A673 (cell line): ENCODE results near the gene PPM1K.

ENCODE experiments used
- CTCF ChIP-seq: fragments of 300-800, 200-600 bp; sonication (generic); conservative IDR thresholded peaks from 2 replicates; pipeline ENCODE4 v1.5.1; 2017; ENCODE audit warnings: low read depth, mild to moderate bottlenecking, antibody characterized with exemption, low read length, moderate library complexity, mixed read lengths
- EZH2 ChIP-seq: fragments of 200-600 bp; sonication (generic); IDR thresholded peaks from 2 replicates; pipeline ENCODE4 v1.6.1; 2017; ENCODE audit warnings: borderline replicate concordance, low read depth, mild to moderate bottlenecking, mixed read lengths, antibody characterized with exemption, low read length; ENCODE audit not compliant: poor library complexity, severe bottlenecking

- TF ChIP-seq CTCF (no peak), EZH2 (no peak)
Measured at GRCh38 chr4:88275949-88276515, 8.3 kb downstream of the PPM1K start.
